B cell (primary cell): ENCODE measurements around the gene GABPB1. TPM values are rescaled to one million over a fixed set of nuclear protein-coding genes. Genes with fewer than 3 reads are reported as not detected.

Source experiments
- ATAC-seq: fragments of 200-7000 bp; cut with Tn5 transposase; one replicate; pipeline ENCODE4 v1.10.0; 2021; ENCODE audit warnings: low read depth, mild to moderate bottlenecking, moderate number of reproducible peaks, moderate library complexity
- CTCF ChIA-PET: fragments of 350-600 bp; sonication (Branson Sonifier 250); formaldehyde crosslinking; loops from one replicate; lab custom pipeline; 2021; ENCODE audit warnings: antibody characterized with exemption, inconsistent platforms; lab: Charles Lee
- POLR2A ChIA-PET: fragments of 350-600 bp; sonication (Branson Sonifier 250); formaldehyde crosslinking; loops from one replicate; lab custom pipeline; 2021; ENCODE audit warnings: antibody characterized with exemption; lab: Charles Lee
- DNase-seq: peaks from one replicate; pipeline ENCODE4 v3.0.0; 2013
- H2AFZ ChIP-seq: 2 replicates; pipeline ENCODE4 v1.6.1; 2012; ENCODE audit warnings: mild to moderate bottlenecking, low read depth, low read length; ENCODE audit not compliant: insufficient read depth, poor library complexity, severe bottlenecking
- H3K27ac ChIP-seq, 2 donors: 1 replicate in 1 of 2; 2 replicates in 1 of 2; pipeline ENCODE4 v1.5.1; 2012 to 2013; ENCODE audit warnings: low read length in 2 of 2, mild to moderate bottlenecking in 2 of 2, moderate library complexity in 1 of 2
- H3K27me3 ChIP-seq, 4 experiments: fragments of 200-600 bp in 1 of 4; sonication (generic) in 1 of 4; replicated peaks in 1 of 4; 1 replicate in 2 of 4; 2 replicates in 2 of 4; pipeline versions ENCODE4 v1.6.1 to v1.7.0; 2013 to 2016; ENCODE audit warnings: low read length in 3 of 4, mild to moderate bottlenecking in 2 of 4, mixed read lengths in 1 of 4, moderate library complexity in 1 of 4; ENCODE audit not compliant: insufficient read depth in 4 of 4, control insufficient read depth in 3 of 4; ENCODE audit errors: control extremely low read depth in 1 of 4
- H3K36me3 ChIP-seq, 2 experiments: replicated peaks in 1 of 2; 1 replicate in 1 of 2; 2 replicates in 1 of 2; pipeline versions ENCODE4 v1.6.1 to v1.7.1; 2013; ENCODE audit warnings: low read length in 1 of 2; ENCODE audit not compliant: insufficient read depth in 2 of 2, control insufficient read depth in 1 of 2; ENCODE audit errors: control extremely low read depth in 1 of 2, extremely low read depth in 1 of 2
- H3K4me1 ChIP-seq, 2 donors: fragments of 200-600 bp in 1 of 2; sonication (generic) in 1 of 2; 1 replicate in 1 of 2; 2 replicates in 1 of 2; pipeline versions ENCODE4 v1.5.1 to v1.6.1; 2013 to 2017; ENCODE audit warnings: low read length in 2 of 2; ENCODE audit not compliant: control insufficient read depth in 2 of 2, insufficient read depth in 2 of 2
- H3K4me2 ChIP-seq: replicated peaks from 2 replicates; pipeline ENCODE3; 2012; ENCODE audit warnings: mild to moderate bottlenecking, low read depth, low read length; ENCODE audit not compliant: poor library complexity, severe bottlenecking
- H3K4me3 ChIP-seq, 5 experiments: fragments of 200-600 bp in 1 of 5; sonication (generic) in 1 of 5; 1 replicate in 3 of 5; 2 replicates in 2 of 5; pipeline versions ENCODE4 v1.5.1 to v1.7.0; 2011 to 2016; ENCODE audit warnings: low read length in 4 of 5, mild to moderate bottlenecking in 4 of 5, low read depth in 2 of 5, control low read depth in 1 of 5, moderate library complexity in 1 of 5; ENCODE audit not compliant: insufficient read depth in 1 of 5; ENCODE audit errors: control extremely low read depth in 1 of 5, extremely low read depth in 1 of 5
- H3K79me2 ChIP-seq: fragments of 200-600 bp; sonication (generic); one replicate; pipeline ENCODE4 v1.6.0; 2016; ENCODE audit warnings: low read length; ENCODE audit not compliant: control insufficient read depth, insufficient read depth
- H3K9ac ChIP-seq: fragments of 200-600 bp; sonication (generic); 2 replicates; pipeline ENCODE4 v1.6.1; 2017; ENCODE audit warnings: mild to moderate bottlenecking, low read length, moderate library complexity
- H3K9me3 ChIP-seq, 3 donors: one replicate each; pipeline versions ENCODE4 v1.6.1 to v1.7.1; 2013; ENCODE audit warnings: low read length in 2 of 3; ENCODE audit not compliant: control insufficient read depth in 2 of 3, insufficient read depth in 1 of 3; ENCODE audit errors: control extremely low read depth in 1 of 3
- H4K20me1 ChIP-seq: 2 replicates; pipeline ENCODE4 v1.6.0; 2012; ENCODE audit warnings: mild to moderate bottlenecking, low read length; ENCODE audit not compliant: insufficient read depth, control insufficient read depth, poor library complexity, severe bottlenecking
- H3K27ac Mint-ChIP-seq: one replicate; pipeline ENCODE4 v1.8.0; 2021; ENCODE audit warnings: mixed read lengths
- H3K27me3 Mint-ChIP-seq: one replicate; pipeline ENCODE4 v1.8.0; 2021; ENCODE audit warnings: mixed read lengths
- H3K4me1 Mint-ChIP-seq: one replicate; pipeline ENCODE4 v1.8.0; 2021; ENCODE audit warnings: mixed read lengths
- H3K4me3 Mint-ChIP-seq: one replicate; pipeline ENCODE4 v1.8.0; 2021; ENCODE audit warnings: mixed read lengths
- H3K9me3 Mint-ChIP-seq: one replicate; pipeline ENCODE4 v1.8.0; 2022; ENCODE audit warnings: mixed read lengths; ENCODE audit not compliant: insufficient read depth
- EZH2 ChIP-seq: IDR thresholded peaks from 2 replicates; pipeline ENCODE4 v1.6.1; 2012; ENCODE audit warnings: borderline replicate concordance, low read depth, mild to moderate bottlenecking, moderate library complexity, low read length; ENCODE audit not compliant: insufficient read depth, poor library complexity, severe bottlenecking
- WGBS: methylation state at CpG from one replicate; pipeline ENCODE4 v1.1.5; 2013; ENCODE audit warnings: missing lambda C conversion rate; ENCODE audit not compliant: insufficient coverage; 5-methylcytosine and 5-hydroxymethylcytosine counted together
- intact Hi-C: fragments of 100-400 bp; cut with micrococcal nuclease; formaldehyde crosslinking; loops from one replicate; pipeline ENCODE4 v1.10.0; 2022
- polyA plus RNA-seq: library from polyadenylated mRNA; depleted of rRNA; stranded (reverse); fragments of >200 nt; gene quantifications from 2 replicates; pipeline ENCODE4 v1.2.3, GENCODE V29; 2012
- total RNA-seq, 2 donors: library from RNA; stranded (reverse); fragments of 120-200 nt in 1 of 2; gene quantifications; 1 replicate in 1 of 2; 2 replicates in 1 of 2; pipeline versions ENCODE4 v1.2.3 to v1.2.4, GENCODE V29; 2013 to 2022
- TF ChIP-seq, protein P1 (sequence below): fragments of 200-600 bp; IDR thresholded peaks from one replicate; pipeline ENCODE4 v1.8.0; 2022; ENCODE audit warnings: antibody characterized with exemption, mild to moderate bottlenecking

GABPB1 gene
- total and polyA plus RNA-seq, 2 donors (not counting 1 experiment from before 2014, with no cell fraction given), result 24.1 to 37.1 TPM

DNA sequence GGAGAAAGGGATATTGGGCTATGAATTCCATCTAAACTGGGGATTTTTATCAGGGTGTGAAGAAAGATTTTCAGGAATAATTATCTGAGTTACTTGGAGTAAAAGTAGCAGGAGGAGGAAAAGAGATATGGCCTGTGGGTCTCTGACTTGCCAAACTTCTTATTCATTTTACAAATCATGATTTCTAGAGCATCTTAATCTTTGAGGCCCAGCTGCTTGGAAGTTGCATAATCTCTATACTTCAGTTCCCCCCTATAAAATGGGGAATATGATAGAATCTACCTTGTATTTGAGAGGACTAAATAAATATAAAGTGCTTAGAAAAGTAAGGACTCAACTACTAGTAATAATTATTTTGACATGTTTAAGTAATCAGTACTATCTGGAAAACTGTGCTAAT is 11.0 kb upstream of the GABPB1 start:
- H2AFZ ChIP-seq, result no peak overlapping the region
- peaks cover 18% of the 10 kb centered on the region for H3K79me2 ChIP-seq
- DNase-seq, result no peak
- H3K36me3 ChIP-seq, result peaks cover 0 to 14% of the 10 kb centered on the region in 2 experiments
- H4K20me1 ChIP-seq, result no peaks in the 10 kb centered on the region
- H3K4me2 ChIP-seq, result peak overlapping the region; percentile 21
- ATAC-seq, result no peak
- no peaks in the 10 kb centered on the region for H3K9me3 ChIP-seq
- no peak overlapping the region for H3K4me3 ChIP-seq
- Mint-ChIP-seq H3K4me3 (no peak overlapping the region), H3K27me3 (no peaks in the 10 kb centered on the region), H3K27ac (peak overlapping the region; percentile 60), H3K4me1 (peaks cover 26% of the 10 kb centered on the region), H3K9me3 (no peaks in the 10 kb centered on the region)
- intact Hi-C loops, result no loop called here
- no peaks in the 10 kb centered on the region for H3K27me3 ChIP-seq
- CTCF ChIA-PET, result no interaction called here
- no peak overlapping the region for H3K27ac ChIP-seq
- TF ChIP-seq EZH2, result no peak
- TF ChIP-seq, protein P1, sequence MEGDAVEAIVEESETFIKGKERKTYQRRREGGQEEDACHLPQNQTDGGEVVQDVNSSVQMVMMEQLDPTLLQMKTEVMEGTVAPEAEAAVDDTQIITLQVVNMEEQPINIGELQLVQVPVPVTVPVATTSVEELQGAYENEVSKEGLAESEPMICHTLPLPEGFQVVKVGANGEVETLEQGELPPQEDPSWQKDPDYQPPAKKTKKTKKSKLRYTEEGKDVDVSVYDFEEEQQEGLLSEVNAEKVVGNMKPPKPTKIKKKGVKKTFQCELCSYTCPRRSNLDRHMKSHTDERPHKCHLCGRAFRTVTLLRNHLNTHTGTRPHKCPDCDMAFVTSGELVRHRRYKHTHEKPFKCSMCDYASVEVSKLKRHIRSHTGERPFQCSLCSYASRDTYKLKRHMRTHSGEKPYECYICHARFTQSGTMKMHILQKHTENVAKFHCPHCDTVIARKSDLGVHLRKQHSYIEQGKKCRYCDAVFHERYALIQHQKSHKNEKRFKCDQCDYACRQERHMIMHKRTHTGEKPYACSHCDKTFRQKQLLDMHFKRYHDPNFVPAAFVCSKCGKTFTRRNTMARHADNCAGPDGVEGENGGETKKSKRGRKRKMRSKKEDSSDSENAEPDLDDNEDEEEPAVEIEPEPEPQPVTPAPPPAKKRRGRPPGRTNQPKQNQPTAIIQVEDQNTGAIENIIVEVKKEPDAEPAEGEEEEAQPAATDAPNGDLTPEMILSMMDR, result no peak
- no peak overlapping the region for H3K9ac ChIP-seq
- peaks cover 8% of the 10 kb centered on the region in 2 donors for H3K4me1 ChIP-seq
- POLR2A ChIA-PET, result no interaction called here

DNA sequence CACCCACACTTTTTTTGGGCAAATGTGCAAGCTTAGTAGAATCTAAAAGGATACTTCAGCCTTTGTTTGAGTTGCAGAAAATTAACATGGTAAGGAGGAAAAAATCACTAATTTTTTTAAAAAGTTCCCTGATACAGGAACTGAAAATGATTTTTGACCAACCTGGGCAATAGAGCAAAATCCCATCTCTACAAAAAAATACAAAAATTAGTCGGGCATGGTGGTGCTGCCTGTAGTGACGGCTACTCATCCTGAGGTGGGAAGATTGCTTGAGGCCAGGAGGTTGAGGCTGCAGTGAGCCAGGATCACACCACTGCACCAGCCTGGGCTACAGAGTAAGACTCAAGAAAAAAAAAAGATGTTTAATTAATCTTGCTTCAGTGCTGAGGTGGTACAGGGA is 10.6 kb upstream of the GABPB1 start:
- DNase-seq, result no peak
- Histone ChIP-seq H3K4me3 (no peak overlapping the region), H3K9ac (no peak overlapping the region), H2AFZ (no peak overlapping the region), H3K79me2 (peaks cover 22% of the 10 kb centered on the region), H3K27me3 (no peaks in the 10 kb centered on the region), H3K4me1 (peaks cover 8% of the 10 kb centered on the region in 2 donors), H4K20me1 (no peaks in the 10 kb centered on the region), H3K36me3 (peaks cover 0 to 17% of the 10 kb centered on the region in 2 experiments), H3K4me2 (peak overlapping the region; percentile 21), H3K9me3 (no peaks in the 10 kb centered on the region), H3K27ac (peak overlapping the region in 1 of 2 donors; percentile 5)
- ChIA-PET CTCF (no interaction called here), POLR2A (no interaction called here)
- 38% methylated on average over 1 of the region's 2 CpGs for WGBS
- no peak for ATAC-seq
- TF ChIP-seq, protein P1, result no peak
- TF ChIP-seq EZH2, result no peak
- H3K4me1 Mint-ChIP-seq, result peaks cover 26% of the 10 kb centered on the region
- H3K27ac Mint-ChIP-seq, result peak overlapping the region; percentile 60
- H3K27me3 Mint-ChIP-seq, result no peaks in the 10 kb centered on the region
- no peak overlapping the region for H3K4me3 Mint-ChIP-seq
- H3K9me3 Mint-ChIP-seq, result no peaks in the 10 kb centered on the region
- intact Hi-C loops, result no loop called here
